DMS153 treated with DMSO at 0.1 percent for 48 hours (cell line): ENCODE results near the gene DOK7.

Experiments used
- DNase-seq: peaks from one replicate; lab custom pipeline; 2025; ENCODE audit not compliant: unreplicated experiment; lab: John Stamatoyannopoulos, UW

DOK7 gene, protein sequence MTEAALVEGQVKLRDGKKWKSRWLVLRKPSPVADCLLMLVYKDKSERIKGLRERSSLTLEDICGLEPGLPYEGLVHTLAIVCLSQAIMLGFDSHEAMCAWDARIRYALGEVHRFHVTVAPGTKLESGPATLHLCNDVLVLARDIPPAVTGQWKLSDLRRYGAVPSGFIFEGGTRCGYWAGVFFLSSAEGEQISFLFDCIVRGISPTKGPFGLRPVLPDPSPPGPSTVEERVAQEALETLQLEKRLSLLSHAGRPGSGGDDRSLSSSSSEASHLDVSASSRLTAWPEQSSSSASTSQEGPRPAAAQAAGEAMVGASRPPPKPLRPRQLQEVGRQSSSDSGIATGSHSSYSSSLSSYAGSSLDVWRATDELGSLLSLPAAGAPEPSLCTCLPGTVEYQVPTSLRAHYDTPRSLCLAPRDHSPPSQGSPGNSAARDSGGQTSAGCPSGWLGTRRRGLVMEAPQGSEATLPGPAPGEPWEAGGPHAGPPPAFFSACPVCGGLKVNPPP

DNA sequence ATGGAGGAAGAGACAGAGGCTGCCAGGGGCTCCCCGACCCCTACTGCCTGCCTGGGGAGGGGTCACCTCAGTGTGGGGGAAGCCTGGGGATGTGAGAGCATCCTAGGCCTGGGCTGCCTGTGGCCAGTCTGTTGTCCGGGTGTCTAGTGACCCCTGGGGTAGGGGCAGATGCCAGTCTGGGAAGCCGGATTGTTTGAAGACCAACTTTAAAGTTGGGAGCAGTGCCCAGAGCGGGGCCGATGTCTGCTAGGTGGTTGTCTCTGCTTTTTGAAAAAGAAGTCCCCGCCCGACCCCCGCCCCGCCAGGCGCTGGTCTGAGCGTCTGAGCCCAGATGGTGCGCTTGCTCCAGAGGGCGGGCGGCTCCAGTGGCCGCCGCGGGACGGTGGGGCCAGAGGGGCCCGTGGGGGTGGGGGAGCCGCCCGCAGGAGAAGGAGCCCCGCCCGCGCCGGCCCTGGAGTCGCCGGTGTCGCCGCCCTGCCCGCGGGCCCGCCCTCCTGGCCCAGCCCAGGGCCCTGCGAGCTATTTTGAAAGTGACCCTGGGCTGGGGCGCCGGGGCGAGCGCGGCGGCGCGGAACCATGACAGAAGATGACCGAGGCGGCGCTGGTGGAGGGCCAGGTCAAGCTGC is at the start of gene DOK7:
TSS of gene DOK7 (plus strand) at position 517 of the 626 bp plus-strand sequence. CDS start at position 587, 70 bp downstream.
- DNase-seq, result no peak

DNA sequence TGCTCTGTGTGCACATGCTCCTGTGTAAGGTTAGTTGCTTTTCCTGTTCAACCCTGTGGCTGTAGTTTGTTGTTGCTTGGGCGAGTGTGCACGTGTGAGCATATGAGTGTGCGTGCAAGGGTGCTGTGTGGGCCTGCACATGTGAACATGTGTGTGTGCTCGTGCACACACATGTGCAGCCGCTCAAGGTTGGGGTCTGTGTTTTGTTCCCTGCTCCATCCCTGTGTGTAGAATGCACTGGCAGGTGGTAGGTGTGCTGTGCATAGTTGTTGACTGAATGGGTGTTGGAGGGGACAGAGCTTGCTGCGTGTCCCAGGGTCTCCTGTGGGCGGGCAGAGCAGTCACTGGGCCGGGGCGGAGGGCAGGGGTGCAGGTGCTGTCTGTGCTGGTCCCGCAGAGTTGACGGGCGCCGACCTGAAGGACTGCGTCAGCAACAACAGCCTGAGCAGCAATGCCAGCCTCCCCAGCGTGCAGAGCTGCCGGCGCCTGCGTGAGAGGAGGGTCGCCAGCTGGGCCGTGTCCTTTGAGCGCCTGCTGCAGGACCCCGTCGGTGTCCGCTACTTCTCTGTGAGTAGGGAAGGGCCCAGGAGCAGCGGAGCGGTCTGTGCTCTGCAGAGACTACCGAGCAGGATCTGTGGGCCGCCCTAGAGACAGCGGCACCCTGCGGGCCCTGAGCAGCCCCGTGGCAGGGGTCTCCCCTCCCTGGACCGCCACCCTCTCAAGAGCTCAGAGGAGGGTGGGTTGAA is 49.3 kb upstream of the DOK7 start:
- DNase-seq, result no peak

DNA sequence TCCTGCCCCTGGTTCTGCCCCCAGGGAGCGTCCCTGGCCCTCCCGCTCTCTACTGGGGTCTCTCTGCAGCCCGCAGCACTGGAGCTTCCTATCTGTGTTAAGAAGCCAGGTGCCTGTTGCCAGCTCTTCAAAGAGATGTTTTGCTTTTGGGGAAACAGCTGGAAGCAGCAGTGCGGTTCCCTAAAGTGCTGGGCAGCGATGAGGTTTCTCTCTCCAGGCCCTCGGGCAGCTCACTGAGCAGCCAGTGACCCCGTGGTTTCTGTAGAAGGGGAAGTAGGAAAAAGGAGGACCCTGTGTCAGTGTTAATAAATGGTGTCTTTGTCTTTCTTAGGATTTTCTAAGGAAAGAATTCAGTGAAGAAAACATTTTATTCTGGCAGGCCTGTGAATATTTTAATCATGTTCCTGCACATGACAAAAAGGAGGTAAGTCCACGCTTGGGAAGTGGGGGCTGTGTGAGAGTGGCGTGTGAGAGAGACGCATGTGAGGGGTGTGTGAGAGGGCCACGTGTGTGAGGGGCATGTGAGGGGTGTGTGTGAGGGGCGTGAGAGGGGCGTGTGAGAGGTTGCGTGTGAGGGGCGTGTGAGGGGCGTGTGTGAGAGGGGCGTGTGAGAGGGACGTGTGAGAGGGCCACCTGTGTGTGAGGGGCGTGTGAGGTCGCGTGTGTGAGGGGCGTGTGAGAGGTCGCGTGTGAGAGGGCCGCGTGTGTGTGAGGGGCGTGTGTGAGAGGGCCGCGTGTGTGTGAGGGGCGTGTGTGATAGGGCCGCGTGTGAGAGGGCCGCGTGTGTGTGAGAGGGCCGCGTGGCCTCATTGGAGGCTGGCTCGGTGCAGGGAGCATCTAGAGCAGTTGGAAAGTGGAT is 48.5 kb upstream of the DOK7 start:
- no peak for DNase-seq

DNA sequence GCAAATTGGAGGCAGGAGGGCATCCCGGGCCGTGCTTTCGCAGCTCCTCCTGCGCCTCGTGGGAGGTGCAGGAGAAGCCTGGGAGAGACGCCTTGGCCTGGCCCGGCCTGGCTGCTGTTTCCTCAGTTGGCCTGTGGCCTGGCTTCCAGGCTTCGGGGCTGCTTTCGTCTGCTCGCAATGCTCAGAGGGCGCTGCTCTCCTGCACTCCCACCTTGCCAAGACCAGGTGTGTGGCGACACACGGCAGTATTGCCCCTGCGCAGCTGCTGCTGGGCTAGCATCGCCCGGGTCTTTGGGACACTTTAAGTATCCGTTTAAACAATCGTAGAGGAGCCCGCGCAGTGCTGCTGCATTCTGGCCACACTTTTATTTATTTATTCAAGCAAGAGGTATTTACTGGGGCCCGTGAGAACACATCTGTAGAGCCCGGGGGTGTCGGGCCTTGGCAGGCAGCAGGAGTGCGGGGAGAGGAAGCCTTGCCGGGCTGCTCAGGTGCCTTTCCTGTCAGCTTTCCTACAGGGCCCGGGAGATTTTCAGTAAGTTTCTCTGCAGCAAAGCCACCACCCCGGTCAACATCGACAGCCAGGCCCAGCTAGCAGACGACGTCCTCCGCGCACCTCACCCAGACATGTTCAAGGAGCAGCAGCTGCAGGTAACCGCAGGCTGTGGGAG is 47.5 kb upstream of the DOK7 start:
- DNase-seq, result no peak

DNA sequence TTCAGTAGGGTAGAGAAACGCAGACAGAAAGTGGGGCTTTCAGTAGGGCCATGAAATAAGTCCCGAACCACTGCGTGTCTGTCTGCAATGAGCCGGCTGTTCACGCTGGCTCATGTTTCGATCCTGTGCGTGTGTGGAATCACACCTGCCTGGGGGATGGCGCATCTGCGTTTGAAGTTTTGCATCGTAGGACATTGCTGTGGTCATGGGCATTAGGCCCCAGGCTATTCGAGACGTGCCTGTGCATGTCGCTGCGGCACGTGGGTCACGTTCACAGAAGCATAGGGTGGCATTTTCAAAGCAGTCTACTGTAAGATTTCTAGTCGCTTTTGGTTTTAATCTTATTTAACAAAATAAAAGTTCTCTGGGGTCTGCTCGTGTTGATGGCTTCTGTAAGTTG is 46.8 kb upstream of the DOK7 start:
- DNase-seq, result no peak

DNA sequence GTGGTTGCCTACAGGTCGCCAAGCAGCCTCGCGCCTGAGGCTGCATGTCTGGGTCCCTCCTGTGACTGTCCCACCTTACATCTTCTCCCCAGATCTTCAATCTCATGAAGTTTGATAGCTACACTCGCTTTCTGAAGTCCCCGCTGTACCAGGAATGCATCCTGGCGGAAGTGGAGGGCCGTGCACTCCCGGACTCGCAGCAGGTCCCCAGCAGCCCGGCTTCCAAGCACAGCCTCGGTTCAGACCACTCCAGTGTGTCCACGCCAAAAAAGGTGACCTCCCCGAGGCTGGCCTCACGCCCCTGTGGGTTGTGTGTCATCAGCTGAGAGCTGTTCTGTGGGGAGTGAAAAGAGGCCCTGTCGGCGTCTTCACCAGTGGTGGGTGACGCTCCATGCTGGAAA is 46.3 kb upstream of the DOK7 start:
- no peak for DNase-seq

DNA sequence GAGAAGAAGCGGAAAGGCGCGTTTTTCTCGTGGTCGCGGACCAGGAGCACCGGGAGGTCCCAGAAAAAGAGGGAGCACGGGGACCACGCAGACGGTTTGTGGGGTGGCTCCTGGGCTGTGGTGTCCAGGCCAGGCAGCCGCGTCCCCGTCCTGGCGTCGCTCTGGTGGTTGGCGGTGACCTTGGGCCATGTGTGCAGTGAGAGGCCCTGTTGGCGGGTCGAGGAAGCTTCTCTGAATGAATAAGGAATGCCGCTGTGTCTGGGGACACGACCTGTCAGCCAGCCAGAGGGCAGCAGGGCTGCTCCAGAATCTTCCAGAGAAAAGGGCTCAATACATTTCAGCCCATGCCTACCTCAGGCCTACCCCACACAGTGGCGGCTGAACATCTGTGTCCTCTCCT is 45.7 kb upstream of the DOK7 start:
- no peak for DNase-seq

DNA sequence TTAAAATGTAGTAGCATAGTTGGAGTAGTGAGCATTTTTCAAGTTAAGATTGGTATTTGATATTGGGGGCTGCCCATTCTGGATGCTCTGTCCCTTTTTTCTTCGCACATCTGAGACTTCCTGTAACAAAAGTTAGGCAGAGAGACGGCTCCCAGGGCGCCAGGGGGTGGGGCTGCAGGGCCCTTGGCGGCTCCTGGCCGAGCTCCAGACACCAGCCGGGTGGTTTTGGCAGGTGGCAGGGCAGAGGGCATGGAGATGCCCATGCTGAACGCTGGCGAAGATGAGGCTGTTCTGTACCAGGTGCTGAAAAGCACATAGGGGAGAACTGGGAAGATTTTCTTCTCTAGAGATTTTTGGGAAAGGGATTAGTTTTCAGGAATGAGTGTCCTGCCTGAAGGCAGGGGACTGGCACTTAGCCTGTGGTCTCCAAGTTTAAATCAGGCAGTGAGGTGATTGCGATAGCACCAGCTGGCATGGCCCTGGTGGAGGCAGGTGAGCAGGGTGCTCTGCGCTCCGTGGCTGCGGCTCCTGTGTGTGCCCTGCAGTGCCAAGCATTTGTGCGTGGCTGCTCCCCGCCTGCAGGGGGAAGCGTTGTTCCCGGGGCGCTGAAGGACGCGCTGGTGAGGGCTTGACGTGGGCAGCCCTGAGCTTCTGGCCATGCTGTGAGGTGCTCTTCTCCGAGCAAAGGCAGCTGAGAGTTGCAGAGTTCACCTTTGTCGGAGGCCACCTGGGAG is 44.9 kb upstream of the DOK7 start:
- no peak for DNase-seq

DNA sequence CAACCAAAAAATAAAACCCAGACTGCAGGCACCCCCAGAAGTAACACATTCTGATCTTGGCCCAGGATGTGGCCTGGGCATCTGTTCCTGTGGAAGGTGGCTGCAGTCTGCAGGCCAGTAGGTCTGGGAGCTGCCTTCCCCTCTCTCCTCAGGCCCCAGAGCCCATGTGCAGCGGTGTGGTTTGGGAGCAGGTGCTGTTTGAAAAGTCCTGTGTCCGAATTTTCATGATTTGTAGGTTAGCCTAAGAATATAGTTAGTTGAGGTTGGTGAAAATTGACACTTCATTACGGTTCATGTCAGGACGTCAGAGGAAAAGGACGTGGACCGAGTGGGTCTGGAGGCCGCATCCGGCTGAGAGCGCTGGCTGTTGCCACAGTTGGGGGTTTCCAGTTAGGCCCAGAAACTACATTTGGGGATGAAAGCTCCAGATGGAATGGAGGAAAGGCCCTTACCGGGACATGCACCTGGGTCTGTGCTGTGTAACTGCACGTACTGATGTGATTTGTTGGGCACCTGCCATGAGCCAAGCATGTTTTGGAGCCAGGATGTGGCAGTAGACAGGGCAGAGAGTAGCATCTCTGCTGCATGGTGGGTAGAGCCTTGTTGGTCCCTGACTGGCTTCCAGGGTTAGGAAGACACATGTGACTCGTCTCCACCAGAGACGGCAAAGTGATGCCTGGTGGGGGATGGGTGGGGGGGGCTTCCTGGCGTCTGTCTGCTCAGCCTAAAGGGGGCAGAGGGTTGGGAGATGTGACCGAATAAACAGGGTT is 43.1 kb upstream of the DOK7 start:
- DNase-seq, result no peak

DNA sequence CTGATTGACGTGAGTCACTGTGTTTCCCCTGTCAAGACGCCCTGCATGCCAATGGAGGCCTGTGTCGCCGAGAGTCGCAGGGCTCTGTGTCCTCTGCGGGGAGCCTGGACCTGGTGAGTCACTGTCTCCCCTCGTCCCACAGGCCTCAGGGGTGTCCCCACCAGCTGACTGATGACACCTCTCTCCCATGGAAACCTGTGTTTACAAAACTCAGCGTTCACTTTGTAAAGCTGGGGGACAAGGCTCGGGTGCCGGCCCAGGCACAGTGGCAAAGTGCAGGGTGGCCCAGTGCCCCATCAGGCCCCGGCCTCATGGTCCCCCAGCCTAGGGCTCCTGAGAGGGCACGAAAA is 42.5 kb upstream of the DOK7 start:
- no peak for DNase-seq

DNA sequence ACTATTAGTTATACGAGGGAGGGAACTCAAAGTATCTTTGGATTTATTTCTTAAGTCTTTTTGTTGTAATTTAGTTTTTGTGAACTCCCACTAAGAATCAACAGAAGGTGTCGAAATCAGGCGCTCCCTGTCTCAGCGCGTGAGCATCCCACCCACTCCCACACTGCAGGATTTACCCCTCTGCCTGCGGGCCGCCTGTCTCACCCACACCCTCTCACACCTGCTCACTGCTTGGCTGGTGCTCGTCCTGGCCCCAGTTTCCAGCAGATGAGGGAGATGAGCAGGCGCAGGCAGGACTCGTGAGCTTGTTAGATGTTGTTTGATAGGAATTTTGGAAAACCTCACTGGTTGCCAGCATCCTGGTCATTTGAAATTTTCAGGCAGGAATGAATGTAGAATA is 42.1 kb upstream of the DOK7 start:
- no peak for DNase-seq

DNA sequence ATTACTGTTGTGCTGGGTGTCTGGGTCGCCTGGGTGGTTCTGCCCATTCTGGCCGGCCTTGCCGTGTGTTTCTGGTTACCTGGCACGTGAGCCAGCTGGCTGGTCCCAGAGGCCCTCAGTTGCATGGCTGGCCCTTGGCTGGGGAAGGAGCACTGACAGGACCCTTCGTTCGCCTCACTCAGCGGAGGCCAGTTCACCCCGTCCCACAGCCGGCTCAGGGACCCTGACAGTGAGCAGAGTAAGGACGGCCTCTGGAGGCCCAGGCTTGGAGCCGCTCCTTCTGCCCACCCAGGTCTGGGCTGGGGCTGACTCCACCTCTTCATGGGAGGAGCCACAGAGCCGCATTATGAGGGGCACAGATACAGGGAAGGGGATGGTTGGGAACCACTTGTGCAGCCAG is 41.6 kb upstream of the DOK7 start:
- DNase-seq, result no peak

DNA sequence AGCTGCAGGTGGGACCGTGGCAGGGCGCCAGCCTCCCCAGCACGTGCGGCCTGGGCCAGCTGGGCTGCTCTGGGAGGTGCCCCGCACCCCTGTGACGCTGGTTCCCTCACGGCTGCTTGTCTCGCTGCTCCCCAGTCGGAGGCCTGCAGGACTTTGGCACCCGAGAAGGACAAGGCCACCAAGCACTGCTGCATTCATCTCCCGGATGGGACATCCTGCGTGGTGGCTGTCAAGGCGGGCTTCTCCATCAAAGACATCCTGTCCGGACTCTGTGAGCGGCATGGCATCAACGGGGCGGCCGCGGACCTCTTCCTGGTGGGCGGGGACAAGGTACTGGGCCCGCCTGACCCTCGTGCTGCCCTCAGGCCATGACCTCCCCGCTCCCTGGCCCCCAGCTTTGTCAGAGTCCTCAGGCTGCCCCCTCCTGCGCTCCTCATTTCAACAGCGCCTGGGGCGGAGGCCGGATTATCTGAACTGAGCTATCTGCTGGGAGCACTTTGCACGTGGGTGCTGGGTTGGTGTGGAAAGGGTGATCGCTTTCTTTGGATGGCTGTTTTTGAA is 40.8 kb upstream of the DOK7 start:
- DNase-seq, result no peak

DNA sequence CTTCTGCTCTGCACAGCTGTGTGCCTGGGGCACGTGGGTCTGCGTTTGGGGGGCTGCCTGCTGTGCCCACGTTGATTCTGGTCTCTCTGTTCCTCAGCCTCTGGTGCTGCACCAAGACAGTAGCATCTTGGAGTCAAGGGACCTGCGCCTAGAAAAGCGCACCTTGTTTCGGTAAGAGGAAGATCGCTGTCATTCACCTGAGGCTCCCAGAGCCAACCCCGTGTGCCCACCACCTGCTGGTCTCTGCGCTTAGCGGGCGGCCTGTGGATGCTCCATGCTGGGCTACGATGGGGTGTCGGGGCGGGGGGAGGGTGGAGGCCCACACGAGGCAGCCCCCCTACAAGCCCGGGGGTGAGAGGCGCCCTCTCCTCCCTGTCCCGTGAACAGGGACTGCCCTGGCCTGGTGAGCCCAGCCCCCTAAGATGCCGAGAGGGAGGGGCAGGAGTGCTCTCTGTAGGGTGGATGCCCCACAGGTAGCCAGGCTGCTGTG is 40.3 kb upstream of the DOK7 start:
- DNase-seq, result no peak

DNA sequence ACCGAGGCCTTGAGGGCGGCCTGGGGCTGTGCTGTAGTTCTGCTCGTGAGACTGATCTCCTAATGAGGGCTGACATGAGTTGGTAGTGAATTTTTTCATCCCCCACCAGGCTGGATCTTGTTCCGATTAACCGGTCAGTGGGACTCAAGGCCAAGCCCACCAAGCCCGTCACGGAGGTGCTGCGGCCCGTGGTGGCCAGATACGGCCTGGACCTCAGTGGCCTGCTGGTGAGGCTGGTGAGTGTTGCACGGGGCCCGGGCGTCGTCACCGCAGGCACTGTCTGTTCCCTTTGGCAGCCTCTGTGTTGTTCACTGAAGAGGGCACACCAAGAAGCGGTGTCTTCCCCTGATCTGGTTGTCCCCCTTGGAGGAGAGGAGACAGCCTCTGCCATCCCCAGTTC is 39.7 kb upstream of the DOK7 start:
- no peak for DNase-seq

DNA sequence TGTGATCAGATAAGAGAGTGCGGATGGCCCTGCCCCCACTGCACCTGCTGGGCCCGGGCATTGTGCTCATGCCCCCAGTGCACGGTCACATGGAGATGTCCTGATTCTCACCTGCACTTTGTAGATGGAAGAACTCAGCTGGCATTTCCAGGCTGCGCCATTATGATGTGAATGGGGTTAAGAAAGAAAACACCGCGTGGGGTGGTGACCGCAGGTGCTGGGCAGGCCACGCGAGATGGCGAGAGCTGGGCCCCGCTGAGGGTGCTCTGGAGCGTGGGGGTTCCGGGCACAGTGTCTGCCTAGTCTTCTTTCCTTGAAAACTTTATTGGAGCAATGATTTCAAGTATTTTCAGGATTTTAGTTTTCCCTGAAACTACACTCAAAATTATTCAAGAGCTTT is 39.2 kb upstream of the DOK7 start:
- no peak for DNase-seq

DNA sequence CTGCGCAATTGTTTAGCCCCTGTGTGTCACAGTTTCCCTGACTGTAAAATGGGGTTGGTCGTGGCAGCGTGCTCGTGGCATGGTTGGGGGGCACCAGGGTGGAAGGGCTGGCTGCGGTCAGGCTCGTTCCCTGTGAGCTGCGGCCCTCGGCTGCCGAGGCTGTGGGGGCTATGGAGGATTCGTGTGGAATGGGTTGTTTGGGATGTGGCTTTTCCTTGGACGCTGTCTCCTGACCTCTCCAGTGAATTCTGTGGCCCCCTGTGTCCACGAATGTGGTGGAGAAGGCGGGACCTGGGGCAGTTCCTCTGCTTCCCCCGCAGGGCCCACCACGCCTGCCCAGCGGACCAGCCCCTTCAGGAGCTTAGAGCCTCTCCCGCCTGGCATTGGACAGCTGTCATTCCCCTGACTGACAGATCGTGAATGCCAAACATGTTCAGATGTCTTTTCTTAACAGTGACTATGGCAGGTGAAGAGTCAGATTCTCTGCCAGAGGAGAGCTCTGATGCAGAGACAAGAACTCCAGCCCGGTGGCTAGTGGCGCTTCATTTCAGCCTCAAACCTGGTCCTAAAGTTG is 38.5 kb upstream of the DOK7 start:
- DNase-seq, result no peak

DNA sequence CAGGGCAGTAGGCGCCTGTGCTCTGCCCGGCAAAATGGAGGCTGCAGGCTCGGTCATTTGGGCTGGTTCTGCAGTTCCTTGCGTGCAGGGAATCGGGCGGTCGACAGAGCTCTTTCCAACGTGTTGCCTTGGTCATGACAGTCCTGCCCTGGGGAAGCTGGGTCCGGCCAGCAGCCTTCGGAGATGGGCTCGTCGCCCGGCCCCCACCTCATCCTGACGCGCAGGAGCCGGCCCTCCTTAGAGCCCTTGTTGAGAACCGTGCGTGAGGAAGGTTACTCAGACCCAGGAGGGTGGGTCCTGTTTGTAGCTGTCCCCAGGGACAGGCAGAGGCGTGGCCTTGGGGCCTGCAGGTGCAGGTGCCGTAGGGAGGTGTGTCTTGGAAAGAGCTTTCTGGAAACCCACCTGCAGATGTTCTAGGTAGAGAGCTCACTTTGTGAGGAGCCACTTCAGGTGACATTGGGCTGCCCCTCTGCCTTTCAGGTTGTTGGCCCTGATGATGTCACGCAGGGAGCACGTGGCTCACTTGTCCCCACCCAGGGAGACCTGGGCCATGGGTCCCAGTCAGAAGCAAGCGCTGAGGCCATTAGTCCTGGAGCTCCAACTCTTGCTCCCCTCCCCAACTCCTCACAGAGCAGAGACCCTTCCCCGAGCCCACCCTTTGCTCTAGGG is 36.5 kb upstream of the DOK7 start:
- DNase-seq, result no peak
